Dedifferentiated amniotic fluid mesenchymal stem cell (primary cell): ENCODE measurements around the gene HBD.
A peak's percentile ranks its signal among the peaks of the same experiment; 100 is the strongest.
"Not testable (repeated sequence)": the region's sequence is repeated elsewhere in the genome, so short reads cannot be mapped to it uniquely, and the experiment has no call there.

Experiments used
- DNase-seq: peaks from one replicate; pipeline ENCODE4 v3.0.0-alpha.2; 2016; ENCODE audit errors: extremely low spot score

The HBD gene

DNA sequence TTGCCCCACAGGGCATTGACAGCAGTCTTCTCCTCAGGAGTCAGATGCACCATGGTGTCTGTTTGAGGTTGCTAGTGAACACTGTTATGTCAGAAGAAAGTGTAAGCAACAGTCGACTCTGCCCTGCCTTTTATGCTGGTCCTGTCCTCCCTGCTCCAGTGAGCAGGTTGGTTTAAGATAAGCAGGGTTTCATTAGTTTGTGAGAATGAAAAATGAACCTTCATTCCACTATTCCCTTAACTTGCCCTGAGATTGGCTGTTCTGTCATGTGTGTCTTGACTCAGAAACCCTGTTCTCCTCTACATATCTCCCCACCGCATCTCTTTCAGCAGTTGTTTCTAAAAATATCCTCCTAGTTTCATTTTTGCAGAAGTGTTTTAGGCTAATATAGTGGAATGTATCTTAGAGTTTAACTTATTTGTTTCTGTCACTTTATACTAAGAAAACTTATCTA is at the start of gene HBD:
TSS of gene HBD (minus strand) at position 103 of the 454 bp plus-strand sequence. CDS start at position 53, 50 bp downstream.
- peak; percentile 27 for DNase-seq

DNA sequence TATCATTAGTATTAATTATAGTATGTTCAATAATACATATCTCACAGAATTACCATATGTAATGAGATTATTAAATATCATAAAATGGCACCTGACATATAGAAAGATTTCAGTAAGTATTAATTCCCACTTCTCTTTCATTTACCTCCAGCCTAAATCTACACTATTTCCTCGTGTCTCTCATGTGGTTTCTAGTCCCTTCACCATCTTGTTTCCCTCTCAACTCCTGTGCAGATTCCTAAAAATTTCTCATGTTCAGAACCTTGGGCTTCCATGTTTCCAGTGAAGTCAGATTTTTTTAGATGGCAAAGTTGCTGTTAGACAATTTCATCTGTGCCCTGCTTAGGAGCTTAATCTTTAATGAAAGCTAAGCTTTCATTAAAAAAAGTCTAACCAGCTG is 49.6 kb upstream of the HBD start:
- DNase-seq, result no peak

DNA sequence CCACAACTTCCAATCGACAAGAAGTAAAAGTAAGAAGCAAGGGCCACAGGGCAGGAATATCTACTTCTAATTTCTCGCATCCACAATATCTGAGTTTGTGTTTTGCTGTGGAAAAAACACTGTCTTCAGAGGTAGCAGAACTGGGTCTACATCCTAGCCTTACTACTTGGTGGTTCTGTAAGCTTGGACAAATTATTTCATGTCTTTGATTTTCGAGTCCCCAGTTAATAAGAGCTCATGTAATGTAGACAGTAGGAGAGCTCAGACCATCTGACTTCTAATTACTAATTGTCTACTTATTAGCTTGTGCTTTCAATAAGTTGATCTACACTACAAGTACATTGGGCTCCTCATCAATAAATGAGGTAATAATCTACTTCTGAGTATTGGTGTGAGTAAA is 48.8 kb upstream of the HBD start:
- no peak for DNase-seq

DNA sequence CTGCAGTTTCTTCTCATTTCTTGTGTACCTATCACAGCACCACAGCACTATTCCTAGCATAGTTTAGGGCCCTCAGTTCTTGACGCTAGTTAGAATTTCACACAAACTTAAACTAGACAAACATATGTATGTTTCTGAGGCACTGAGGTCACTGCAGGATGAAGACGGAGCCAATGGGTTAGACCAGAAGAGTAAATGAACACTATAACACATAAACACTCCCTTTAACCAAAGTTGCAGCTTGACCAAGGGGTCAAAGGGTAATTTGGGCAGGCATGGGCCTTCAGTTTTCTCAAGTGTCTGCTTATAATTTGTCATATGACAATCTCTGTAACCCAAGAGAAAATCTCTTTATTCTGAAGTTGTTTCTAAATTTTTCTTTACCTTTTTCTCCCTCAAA is 48.3 kb upstream of the HBD start:
- no peak for DNase-seq

DNA sequence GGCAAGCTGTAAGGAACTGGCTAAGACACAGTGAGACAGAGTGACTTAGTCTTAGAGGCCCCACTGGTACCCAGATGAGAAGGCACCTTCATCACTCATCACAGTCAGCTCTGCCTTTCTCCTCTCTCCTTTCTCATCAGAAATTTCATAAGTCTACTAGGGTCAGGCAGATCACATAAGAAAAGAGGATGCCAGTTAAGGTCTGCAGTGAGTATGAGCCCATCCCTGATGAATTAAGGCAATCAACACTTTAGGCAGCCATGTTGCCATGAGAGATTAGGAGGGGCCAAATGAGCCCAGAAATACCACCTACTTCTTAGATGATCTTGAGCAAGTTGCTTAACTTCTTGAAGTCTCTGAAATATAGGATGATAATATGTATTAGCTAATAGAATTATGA is 47.3 kb upstream of the HBD start:
- DNase-seq, result no peak

DNA sequence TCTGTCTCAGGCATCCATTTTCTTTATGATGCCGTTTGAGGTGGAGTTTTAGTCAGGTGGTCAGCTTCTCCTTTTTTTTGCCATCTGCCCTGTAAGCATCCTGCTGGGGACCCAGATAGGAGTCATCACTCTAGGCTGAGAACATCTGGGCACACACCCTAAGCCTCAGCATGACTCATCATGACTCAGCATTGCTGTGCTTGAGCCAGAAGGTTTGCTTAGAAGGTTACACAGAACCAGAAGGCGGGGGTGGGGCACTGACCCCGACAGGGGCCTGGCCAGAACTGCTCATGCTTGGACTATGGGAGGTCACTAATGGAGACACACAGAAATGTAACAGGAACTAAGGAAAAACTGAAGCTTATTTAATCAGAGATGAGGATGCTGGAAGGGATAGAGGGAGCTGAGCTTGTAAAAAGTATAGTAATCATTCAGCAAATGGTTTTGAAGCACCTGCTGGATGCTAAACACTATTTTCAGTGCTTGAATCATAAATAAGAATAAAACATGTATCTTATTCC is 46.4 kb upstream of the HBD start:
- peak; percentile 97 for DNase-seq

DNA sequence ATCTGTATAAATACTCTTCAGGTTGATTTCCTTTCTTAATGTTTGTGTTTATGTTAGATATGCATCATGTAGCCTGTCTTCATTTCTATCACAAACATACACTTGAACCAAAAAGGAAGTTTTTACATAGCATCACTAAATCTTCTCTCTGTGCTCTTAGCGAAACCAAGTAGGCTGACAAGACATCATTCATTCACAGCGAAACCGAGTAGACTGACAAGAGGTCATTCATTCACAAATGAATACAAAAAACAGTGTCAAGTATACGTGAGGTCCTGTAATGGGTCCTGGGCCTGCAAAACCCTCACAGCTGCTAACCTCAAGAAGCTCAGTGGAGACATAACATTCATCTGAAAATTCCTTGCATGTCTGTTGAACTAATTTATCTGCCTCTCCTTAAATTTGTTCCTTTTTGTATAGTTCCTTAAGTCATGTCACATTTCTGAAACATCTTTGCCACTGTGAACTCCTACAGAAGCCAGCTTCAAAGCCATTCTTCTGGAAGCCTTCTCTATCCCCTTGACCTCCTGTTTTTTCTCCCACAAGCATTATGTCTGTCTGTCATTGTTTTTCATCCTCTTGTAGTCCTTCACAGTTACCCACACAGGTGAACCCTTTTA is 45.3 kb upstream of the HBD start:
- no peak for DNase-seq

DNA sequence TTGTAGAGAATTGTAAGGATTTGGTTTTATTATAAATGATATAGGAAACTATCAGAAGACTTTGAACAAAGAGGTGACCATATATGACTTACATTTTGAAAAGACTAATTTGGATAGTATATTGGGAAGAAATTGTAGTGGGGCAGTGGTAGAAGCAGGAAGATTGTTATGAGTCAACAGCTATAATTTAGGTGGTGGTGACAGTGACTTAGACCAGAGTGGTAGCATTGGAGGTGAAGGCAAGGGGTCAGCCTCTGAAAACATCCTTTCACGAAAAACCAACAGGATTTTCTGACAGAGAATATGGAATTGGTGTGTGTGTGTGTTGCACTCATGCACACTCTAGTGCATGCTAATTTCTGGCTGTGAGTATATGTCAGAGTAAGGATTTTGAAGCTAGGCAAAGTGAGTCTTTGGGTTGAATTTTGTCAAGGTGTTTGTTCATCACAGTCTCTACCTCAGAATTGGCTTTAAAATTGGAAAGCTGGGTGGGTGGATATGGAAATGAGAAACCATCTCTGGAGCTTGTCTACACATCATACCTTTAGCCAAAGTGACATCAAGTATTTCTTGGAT is 43.6 kb upstream of the HBD start:
- no peak for DNase-seq

DNA sequence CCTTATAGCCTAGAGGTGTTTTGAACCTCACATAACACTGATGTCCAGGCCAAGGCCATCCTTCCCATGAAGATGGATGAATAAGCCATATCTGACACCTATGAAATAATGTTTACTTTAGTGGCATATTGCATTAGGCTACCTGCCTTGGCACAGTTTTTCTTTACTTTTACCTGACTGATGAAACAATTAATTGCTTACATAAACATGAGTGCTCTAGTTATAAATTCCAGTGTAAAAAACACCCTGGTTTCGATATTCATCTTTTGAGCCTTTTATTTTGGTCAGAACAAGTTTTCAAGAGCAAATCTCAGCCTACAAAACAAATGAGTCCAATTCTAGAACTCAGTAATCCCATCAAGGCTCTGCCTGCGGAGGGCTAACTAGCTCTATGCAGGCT is 42.4 kb upstream of the HBD start:
- no peak for DNase-seq

DNA sequence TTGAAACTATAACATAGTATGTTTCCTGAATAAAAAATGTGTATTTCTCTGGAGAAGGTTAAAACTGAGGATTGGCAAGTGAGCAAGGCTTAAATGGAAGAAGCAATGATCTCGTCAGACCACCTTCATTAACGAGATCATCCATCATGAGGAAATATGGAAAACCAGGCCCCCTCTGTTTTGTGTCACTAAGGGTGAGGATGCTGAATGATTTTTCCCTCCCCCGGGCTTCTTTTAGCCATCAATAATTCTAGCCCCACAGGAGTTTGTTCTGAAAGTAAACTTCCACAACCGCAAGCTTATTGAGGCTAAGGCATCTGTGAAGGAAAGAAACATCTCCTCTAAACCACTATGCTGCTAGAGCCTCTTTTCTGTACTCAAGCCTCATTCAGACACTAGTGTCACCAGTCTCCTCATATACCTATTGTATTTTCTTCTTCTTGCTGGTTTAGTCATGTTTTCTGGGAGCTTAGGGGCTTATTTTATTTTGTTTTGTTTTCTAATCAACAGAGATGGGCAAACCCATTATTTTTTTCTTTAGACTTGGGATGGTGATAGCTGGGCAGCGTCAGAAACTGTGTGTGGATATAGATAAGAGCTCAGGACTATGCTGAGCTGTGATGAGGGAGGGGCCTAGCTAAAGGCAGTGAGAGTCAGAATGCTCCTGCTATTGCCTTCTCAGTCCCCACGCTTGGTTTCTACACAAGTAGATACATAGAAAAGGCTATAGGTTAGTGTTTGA is 41.3 kb upstream of the HBD start:
- no peak for DNase-seq

DNA sequence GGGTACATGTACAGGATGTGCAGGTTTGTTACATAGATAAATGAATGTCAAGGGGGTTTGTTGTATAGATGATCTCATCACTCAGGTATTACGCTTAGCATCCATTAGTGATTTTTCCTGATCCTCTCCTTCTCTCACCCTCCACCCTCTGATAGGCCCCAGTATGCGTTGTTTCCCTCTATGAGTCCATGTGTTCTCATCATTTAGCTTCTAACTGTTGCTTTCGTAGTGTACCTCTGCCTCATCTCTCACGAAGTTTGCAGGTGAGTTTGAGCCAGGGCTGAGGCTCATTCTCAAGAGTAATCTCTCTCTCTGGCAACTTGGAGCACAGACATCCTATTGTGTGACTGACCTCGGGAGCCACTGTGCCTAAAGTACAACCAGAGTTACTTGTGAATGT is 40.1 kb upstream of the HBD start:
- no peak for DNase-seq

GRCh38 chr11:5272395-5273017 is 38.2 kb upstream of the HBD start:
- no peak for DNase-seq

GRCh38 chr11:5269715-5270147 is 35.4 kb upstream of the HBD start, which contains the start of gene HBE1:
HBE1 (minus strand) TSS chr11:5269945; CDS start chr11:5269890, 55 bp downstream.
- DNase-seq, result no peak

DNA sequence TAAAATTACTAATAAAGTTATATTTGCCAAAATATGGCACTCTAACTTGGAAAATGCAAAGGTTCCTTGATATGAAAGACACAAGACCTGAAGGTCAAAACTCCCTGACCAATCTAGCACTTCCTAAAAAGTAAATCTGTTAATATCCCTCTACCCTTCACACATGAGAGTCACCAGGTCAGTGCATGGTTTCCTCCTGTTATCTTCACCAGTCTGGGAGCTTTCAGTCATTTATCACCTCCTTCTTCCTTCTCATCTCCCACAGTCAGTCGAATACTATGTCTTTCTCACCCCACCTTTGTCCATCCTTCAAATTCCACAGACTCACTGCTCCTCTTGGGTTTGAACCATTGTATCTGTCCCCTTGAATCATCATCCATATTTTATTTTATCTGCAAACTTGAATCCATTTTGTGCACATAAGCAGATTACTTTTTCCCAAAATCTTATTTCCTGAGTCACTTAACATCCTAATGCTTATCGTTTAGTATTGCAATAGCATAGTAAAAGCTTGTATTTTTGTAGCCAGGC is 32.8 kb upstream of the HBD start:
- DNase-seq, result no peak

DNA sequence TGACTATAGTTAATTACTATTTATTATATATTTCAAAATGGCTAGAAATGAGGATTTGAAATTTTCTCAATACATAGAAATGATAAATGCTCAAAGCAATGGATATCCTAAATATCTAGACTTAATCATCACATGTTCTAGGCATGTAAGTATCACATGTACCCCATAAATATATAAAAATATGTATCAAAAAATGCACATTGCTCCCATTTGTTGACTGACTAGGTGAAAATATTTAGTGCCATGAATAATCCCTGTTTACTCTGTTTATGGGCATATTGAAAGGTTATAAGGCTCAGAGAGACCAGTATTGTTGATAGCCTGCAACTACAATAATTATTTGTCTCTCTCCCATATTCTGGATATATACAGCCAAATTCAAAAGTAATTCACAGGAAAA is 32.3 kb upstream of the HBD start:
- no peak for DNase-seq

GRCh38 chr11:5265832-5266231 is 31.5 kb upstream of the HBD start:
- DNase-seq, result no peak

DNA sequence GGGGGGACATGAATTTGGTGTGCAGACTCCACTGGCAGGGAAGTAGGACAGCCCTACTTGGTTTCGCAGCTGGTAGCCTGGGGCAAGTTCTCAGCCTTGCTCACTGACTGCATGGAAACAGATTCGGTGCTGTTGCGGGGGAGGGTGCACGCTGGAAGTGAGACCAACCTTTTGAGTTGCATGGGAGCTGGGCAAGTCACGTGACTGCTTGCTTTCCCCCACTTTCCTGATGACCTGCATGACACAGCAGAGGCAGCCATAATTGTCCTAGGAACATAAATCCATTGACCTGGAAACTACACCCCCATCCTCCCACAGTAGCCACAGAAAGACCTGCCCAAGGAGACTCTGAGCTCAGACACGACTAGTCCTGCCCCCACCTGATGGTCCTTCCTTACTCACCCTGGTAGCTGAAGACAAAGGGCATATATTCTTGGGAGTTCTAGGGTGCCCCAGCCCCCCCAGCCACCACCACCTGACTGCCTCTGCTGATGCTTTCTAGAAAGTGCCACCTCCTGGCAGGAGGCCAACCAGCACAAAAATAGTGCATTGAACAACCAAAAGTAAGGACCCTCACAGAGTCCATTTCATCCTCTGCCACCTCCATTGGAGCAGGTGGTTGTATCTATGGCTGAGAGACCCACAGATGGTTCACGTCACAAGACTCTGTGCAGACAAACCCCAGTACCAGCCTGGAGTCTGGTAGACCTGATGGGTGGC is 24.4 kb upstream of the HBD start:
- DNase-seq, result no peak

- no peak for DNase-seq
Measured at GRCh38 chr11:5257296-5257695, 23.0 kb upstream of the HBD start.

GRCh38 chr11:5254646-5255413 is 20.5 kb upstream of the HBD start, which contains the start of gene HBG2:
HBG2 (minus strand) TSS chr11:5254781; CDS start chr11:5254728, 53 bp downstream.
- DNase-seq, result not testable (repeated sequence)

GRCh38 chr11:5254023-5254422 is 19.7 kb upstream of the HBD start:
- DNase-seq, result not testable (repeated sequence)
